HEK293 (cell line): ENCODE data around the gene USP27X.

ENCODE experiments used
- CTCF ChIA-PET: fragments of 350-600 bp; formaldehyde crosslinking; extraction: SDS; loops from one replicate; lab custom pipeline; 2021; ENCODE audit warnings: antibody characterized with exemption; lab: Yijun Ruan, JAX
- POLR2A ChIA-PET: fragments of 300-600 bp; formaldehyde crosslinking; extraction: SDS; loops from one replicate; lab custom pipeline; 2020; ENCODE audit warnings: antibody characterized with exemption, inconsistent platforms; lab: Yijun Ruan, JAX
- H3K27ac ChIP-seq: fragments of 200-500 bp; sonication (Bioruptor generic); 2 replicates; pipeline ENCODE4 v1.5.1; 2014; ENCODE audit warnings: low read depth, low read length, control low read depth, inconsistent platforms; ENCODE audit errors: extremely low read depth
- H3K36me3 ChIP-seq, 2 experiments: fragments of 200-500 bp in 1 of 2; sonication (Bioruptor generic) in 1 of 2; 1 replicate in 1 of 2; 2 replicates in 1 of 2; pipeline ENCODE4 v1.5.1; 2014 to 2017; ENCODE audit warnings: inconsistent platforms in 2 of 2, low read length in 2 of 2; ENCODE audit not compliant: control insufficient read depth in 2 of 2, insufficient read depth in 1 of 2
- H3K4me1 ChIP-seq: fragments of 200-500 bp; sonication (Bioruptor generic); 2 replicates; pipeline ENCODE4 v1.5.1; 2014; ENCODE audit warnings: mild to moderate bottlenecking, low read length, inconsistent platforms; ENCODE audit not compliant: control insufficient read depth, insufficient read depth
- H3K4me3 ChIP-seq: 2 replicates; pipeline ENCODE4 v1.5.1; 2011; ENCODE audit warnings: low read depth, mild to moderate bottlenecking, control low read depth, low read length, moderate library complexity
- H3K9me3 ChIP-seq: fragments of 200-500 bp; sonication (Bioruptor generic); 2 replicates; pipeline ENCODE4 v1.5.1; 2014; ENCODE audit warnings: low read depth, low read length, inconsistent platforms; ENCODE audit not compliant: control insufficient read depth, insufficient read depth
- FEZF1 ChIP-seq: fragments of 450-650 bp; formaldehyde crosslinking; IDR thresholded peaks from 2 replicates; pipeline ENCODE4 v1.5.1; 2016; ENCODE audit warnings: missing biosample characterization, missing genetic modification characterization
- SALL2 ChIP-seq: fragments of 450-650 bp; formaldehyde crosslinking; IDR thresholded peaks from 2 replicates; pipeline ENCODE4 v1.5.0; 2017; ENCODE audit warnings: missing biosample characterization, mild to moderate bottlenecking, missing genetic modification characterization, borderline replicate concordance
- SP7 ChIP-seq: fragments of 450-650 bp; formaldehyde crosslinking; IDR thresholded peaks from 2 replicates; pipeline ENCODE4 v1.5.1; 2016; ENCODE audit warnings: missing biosample characterization, missing genetic modification characterization
- TRIM28 ChIP-seq: IDR thresholded peaks from 2 replicates; pipeline ENCODE4 v1.6.1; 2011; ENCODE audit warnings: low read length, control low read depth, borderline replicate concordance
- ZBTB48 ChIP-seq: fragments of 450-650 bp; formaldehyde crosslinking; IDR thresholded peaks from 2 replicates; pipeline ENCODE4 v1.5.1; 2016; ENCODE audit warnings: missing biosample characterization, missing genetic modification characterization
- ZNF174 ChIP-seq: fragments of 450-650 bp; formaldehyde crosslinking; IDR thresholded peaks from 2 replicates; pipeline ENCODE4 v1.5.0; 2017; ENCODE audit warnings: missing biosample characterization, mild to moderate bottlenecking, missing genetic modification characterization
- ZNF184 ChIP-seq: fragments of 450-650 bp; IDR thresholded peaks from 2 replicates; pipeline ENCODE4 v1.5.1; 2018; ENCODE audit warnings: missing biosample characterization, mild to moderate bottlenecking, missing genetic modification characterization
- ZNF37A ChIP-seq: fragments of 450-650 bp; IDR thresholded peaks from 2 replicates; pipeline ENCODE4 v1.5.1; 2018; ENCODE audit warnings: missing biosample characterization, missing genetic modification characterization
- ZNF544 ChIP-seq: fragments of 450-650 bp; formaldehyde crosslinking; IDR thresholded peaks from 2 replicates; pipeline ENCODE4 v1.5.0; 2017; ENCODE audit warnings: missing biosample characterization, missing genetic modification characterization
- ZNF549 ChIP-seq: fragments of 450-650 bp; IDR thresholded peaks from 2 replicates; pipeline ENCODE4 v1.5.1; 2018; ENCODE audit warnings: missing biosample characterization, missing genetic modification characterization, mild to moderate bottlenecking, inconsistent platforms, moderate library complexity
- ZNF654 ChIP-seq: fragments of 450-650 bp; formaldehyde crosslinking; IDR thresholded peaks from 2 replicates; pipeline ENCODE4 v1.5.1; 2016; ENCODE audit warnings: low read depth, missing biosample characterization, missing genetic modification characterization
- ZNF658 ChIP-seq: fragments of 450-650 bp; formaldehyde crosslinking; IDR thresholded peaks from 2 replicates; pipeline ENCODE4; 2016; ENCODE audit warnings: missing biosample characterization, missing genetic modification characterization
- ZNF792 ChIP-seq: fragments of 450-650 bp; formaldehyde crosslinking; IDR thresholded peaks from 2 replicates; pipeline ENCODE4 v1.5.1; 2016; ENCODE audit warnings: missing biosample characterization, missing genetic modification characterization
- TF ChIP-seq, protein P1 (sequence below): fragments of 450-650 bp; formaldehyde crosslinking; IDR thresholded peaks from 2 replicates; pipeline ENCODE4 v1.5.1; 2016; ENCODE audit warnings: missing biosample characterization, missing genetic modification characterization
- TF ChIP-seq, protein P2 (sequence below): sonication (generic); formaldehyde crosslinking; IDR thresholded peaks from 2 replicates; pipeline ENCODE4 v1.8.1; 2022; ENCODE audit warnings: mild to moderate bottlenecking, moderate library complexity, missing genetic modification reagents
- TF ChIP-seq, protein P3 (sequence below): fragments of 450-650 bp; formaldehyde crosslinking; IDR thresholded peaks from 2 replicates; pipeline ENCODE4 v1.5.1; 2017; ENCODE audit warnings: missing biosample characterization, missing genetic modification characterization
- TF ChIP-seq, protein P4 (sequence below): fragments of 450-650 bp; formaldehyde crosslinking; IDR thresholded peaks from 2 replicates; pipeline ENCODE4 v1.5.1; 2016; ENCODE audit warnings: missing biosample characterization, missing genetic modification characterization
- TF ChIP-seq, protein P5 (sequence below): fragments of 450-650 bp; formaldehyde crosslinking; IDR thresholded peaks from 2 replicates; pipeline ENCODE4 v1.5.1; 2017; ENCODE audit warnings: missing biosample characterization, missing genetic modification characterization

Gene USP27X

DNA sequence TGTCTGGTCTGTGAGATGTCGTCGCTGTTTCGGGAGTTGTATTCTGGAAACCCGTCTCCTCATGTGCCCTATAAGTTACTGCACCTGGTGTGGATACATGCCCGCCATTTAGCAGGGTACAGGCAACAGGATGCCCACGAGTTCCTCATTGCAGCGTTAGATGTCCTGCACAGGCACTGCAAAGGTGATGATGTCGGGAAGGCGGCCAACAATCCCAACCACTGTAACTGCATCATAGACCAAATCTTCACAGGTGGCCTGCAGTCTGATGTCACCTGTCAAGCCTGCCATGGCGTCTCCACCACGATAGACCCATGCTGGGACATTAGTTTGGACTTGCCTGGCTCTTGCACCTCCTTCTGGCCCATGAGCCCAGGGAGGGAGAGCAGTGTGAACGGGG, 1.4 kb downstream of the USP27X start:
- Histone ChIP-seq H3K27ac (no peak overlapping the region), H3K4me1 (no peaks in the 10 kb centered on the region), H3K9me3 (no peaks in the 10 kb centered on the region), H3K36me3 (peaks cover 0 to 16% of the 10 kb centered on the region in 2 experiments; a peak in 1 of 3 replicates), H3K4me3 (no peak overlapping the region)
- TF ChIP-seq, protein P1, sequence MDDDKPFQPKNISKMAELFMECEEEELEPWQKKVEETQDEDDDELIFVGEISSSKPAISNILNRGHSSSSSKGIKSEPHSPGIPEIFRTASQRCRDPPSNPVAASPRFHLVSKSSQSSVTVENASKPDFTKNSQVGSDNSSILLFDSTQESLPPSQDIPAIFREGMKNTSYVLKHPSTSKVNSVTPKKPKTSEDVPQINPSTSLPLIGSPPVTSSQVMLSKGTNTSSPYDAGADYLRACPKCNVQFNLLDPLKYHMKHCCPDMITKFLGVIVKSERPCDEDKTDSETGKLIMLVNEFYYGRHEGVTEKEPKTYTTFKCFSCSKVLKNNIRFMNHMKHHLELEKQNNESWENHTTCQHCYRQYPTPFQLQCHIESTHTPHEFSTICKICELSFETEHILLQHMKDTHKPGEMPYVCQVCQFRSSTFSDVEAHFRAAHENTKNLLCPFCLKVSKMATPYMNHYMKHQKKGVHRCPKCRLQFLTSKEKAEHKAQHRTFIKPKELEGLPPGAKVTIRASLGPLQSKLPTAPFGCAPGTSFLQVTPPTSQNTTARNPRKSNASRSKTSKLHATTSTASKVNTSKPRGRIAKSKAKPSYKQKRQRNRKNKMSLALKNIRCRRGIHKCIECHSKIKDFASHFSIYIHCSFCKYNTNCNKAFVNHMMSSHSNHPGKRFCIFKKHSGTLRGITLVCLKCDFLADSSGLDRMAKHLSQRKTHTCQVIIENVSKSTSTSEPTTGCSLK (tag by site-specific recombination): no peak
- TF ChIP-seq, protein P2, sequence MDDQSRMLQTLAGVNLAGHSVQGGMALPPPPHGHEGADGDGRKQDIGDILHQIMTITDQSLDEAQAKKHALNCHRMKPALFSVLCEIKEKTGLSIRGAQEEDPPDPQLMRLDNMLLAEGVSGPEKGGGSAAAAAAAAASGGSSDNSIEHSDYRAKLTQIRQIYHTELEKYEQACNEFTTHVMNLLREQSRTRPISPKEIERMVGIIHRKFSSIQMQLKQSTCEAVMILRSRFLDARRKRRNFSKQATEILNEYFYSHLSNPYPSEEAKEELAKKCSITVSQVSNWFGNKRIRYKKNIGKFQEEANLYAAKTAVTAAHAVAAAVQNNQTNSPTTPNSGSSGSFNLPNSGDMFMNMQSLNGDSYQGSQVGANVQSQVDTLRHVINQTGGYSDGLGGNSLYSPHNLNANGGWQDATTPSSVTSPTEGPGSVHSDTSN: no peak
- TF ChIP-seq ZNF174 (tag by site-specific recombination): no peak
- TF ChIP-seq ZNF658: no peak
- TF ChIP-seq, protein P3, sequence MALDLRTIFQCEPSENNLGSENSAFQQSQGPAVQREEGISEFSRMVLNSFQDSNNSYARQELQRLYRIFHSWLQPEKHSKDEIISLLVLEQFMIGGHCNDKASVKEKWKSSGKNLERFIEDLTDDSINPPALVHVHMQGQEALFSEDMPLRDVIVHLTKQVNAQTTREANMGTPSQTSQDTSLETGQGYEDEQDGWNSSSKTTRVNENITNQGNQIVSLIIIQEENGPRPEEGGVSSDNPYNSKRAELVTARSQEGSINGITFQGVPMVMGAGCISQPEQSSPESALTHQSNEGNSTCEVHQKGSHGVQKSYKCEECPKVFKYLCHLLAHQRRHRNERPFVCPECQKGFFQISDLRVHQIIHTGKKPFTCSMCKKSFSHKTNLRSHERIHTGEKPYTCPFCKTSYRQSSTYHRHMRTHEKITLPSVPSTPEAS (tag by site-specific recombination): no peak
- no peak for TF ChIP-seq FEZF1 (tag by site-specific recombination)
- no peak for TF ChIP-seq ZNF792 (tag by site-specific recombination)
- TF ChIP-seq SALL2 (tag by site-specific recombination): no peak
- ChIA-PET POLR2A (no interaction called here), CTCF (interaction anchor here (4.7 kb wide), 1 partner anchor 39 kb away, joined by 38 read pairs; the partner anchor contains the start of gene CLCN5)

DNA sequence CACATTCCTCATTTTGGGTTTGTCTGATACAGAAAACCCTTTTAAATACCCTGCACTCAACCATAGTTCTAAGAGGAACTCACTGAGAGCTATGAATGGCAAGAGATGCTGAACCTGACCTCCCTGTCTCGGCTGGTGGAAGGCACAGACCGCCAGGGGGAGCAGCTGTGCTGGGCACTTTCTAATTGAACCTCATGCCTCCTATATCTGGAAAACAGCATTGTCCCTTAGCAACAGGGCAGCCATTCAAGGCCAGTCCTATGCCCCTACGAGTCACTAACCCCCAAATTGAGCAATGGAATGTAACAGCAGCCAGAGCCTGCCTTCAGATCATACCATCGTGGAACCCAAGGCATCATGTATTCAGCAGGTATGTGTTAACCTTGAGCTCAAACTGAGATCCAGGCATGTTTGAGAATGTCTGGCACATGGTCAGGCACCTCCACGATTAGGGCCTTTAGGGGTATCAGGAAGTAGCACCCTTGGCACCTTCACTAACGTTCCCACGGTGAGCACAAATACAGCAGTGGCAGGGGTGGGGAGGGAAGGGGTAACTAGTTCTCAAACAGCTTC, 5.1 kb downstream of the USP27X start:
- POLR2A ChIA-PET: no interaction called here
- no peaks in the 10 kb centered on the region for H3K4me1 ChIP-seq
- CTCF ChIA-PET: interaction anchor here (0.6 to 4.7 kb wide), 27 partner anchors 9 to 807 kb away, joined by 3 to 38 read pairs (median 4); partner anchors contain the start of gene CLCN5
- H3K4me3 ChIP-seq: no peak overlapping the region
- H3K36me3 ChIP-seq: peaks cover 0 to 16% of the 10 kb centered on the region in 2 experiments; a peak in 1 of 3 replicates
- TF ChIP-seq ZNF549 (tag by site-specific recombination) (0 out of 2 replicates have a peak, but pooled peaks have one; percentile 23), ZBTB48 (peak; percentile 58), ZNF37A (tag by site-specific recombination) (no peak), ZNF654 (tag by site-specific recombination) (peak; percentile 23), ZNF544 (tag by site-specific recombination) (no peak)
- TF ChIP-seq, protein P4, sequence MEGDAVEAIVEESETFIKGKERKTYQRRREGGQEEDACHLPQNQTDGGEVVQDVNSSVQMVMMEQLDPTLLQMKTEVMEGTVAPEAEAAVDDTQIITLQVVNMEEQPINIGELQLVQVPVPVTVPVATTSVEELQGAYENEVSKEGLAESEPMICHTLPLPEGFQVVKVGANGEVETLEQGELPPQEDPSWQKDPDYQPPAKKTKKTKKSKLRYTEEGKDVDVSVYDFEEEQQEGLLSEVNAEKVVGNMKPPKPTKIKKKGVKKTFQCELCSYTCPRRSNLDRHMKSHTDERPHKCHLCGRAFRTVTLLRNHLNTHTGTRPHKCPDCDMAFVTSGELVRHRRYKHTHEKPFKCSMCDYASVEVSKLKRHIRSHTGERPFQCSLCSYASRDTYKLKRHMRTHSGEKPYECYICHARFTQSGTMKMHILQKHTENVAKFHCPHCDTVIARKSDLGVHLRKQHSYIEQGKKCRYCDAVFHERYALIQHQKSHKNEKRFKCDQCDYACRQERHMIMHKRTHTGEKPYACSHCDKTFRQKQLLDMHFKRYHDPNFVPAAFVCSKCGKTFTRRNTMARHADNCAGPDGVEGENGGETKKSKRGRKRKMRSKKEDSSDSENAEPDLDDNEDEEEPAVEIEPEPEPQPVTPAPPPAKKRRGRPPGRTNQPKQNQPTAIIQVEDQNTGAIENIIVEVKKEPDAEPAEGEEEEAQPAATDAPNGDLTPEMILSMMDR: peak; percentile 46; the same call in 1 of the 2 replicates
- no peak overlapping the region for H3K27ac ChIP-seq
- no peaks in the 10 kb centered on the region for H3K9me3 ChIP-seq

DNA sequence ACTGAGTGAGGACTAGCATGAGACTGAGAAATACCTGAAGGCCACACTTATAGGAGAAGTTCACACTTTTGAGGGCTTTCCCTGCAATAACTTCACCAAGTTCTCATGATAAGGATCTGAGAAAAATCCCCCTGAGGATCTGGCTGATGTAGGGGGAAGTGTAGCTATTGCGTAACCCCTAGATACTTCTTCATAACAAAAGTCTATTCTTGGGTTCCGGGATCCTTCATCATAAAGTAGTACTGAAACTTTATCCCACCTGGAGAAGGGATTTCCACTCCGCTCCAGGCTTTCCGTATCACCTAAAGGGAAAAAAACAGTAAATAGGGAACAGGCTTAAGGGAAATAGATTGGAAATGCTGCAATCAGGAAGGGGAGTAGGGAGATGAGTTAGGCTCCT, 13.3 kb downstream of the USP27X start:
- Histone ChIP-seq H3K4me1 (no peaks in the 10 kb centered on the region), H3K27ac (no peak overlapping the region), H3K4me3 (no peak overlapping the region), H3K9me3 (no peaks in the 10 kb centered on the region; the same call in 1 of the 2 replicates), H3K36me3 (no peaks in the 10 kb centered on the region)
- ChIA-PET POLR2A (interaction anchor here (0.8 kb wide), 1 partner anchor 13 kb away, joined by 3 read pairs; the partner anchor contains the start of gene USP27X), CTCF (interaction anchor here (0.6 to 1.3 kb wide), 2 partner anchors 20 to 23 kb away, joined by 3 to 7 read pairs; no protein-coding TSS in a partner anchor)
- TF ChIP-seq, protein P5, sequence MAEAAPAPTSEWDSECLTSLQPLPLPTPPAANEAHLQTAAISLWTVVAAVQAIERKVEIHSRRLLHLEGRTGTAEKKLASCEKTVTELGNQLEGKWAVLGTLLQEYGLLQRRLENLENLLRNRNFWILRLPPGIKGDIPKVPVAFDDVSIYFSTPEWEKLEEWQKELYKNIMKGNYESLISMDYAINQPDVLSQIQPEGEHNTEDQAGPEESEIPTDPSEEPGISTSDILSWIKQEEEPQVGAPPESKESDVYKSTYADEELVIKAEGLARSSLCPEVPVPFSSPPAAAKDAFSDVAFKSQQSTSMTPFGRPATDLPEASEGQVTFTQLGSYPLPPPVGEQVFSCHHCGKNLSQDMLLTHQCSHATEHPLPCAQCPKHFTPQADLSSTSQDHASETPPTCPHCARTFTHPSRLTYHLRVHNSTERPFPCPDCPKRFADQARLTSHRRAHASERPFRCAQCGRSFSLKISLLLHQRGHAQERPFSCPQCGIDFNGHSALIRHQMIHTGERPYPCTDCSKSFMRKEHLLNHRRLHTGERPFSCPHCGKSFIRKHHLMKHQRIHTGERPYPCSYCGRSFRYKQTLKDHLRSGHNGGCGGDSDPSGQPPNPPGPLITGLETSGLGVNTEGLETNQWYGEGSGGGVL (tag by site-specific recombination): no peak
- TF ChIP-seq ZNF184 (tag by site-specific recombination) (no peak), SP7 (tag by site-specific recombination) (no peak), TRIM28 (peak; percentile 52; the same call in 1 of the 2 replicates)
